ENCODE data around the gene TMEM273.
"Not testable (repeated sequence)": the region's sequence is repeated elsewhere in the genome, so short reads cannot be mapped to it uniquely, and the experiment has no call there.

The TMEM273 gene

DNA sequence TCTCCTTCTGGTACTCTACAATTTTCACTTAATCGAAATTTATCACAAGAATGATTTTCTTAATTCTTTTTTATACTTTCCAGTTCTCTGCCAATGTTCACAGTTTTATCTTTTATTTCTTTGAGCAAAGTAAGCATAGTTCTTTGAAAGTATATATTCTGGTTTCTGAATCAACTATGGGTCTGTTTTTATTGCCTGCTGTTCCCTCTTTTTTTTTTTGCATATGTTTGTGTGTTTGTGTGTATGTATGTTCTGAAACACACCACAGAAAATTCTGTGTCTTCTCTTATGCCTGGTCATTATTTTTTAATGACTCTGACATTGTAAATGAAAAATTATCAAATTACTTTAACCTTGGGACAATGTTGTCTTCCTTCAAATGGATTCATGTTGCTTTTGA, 15.9 kb upstream of the TMEM273 start:
- no peak for DNase-seq

DNA sequence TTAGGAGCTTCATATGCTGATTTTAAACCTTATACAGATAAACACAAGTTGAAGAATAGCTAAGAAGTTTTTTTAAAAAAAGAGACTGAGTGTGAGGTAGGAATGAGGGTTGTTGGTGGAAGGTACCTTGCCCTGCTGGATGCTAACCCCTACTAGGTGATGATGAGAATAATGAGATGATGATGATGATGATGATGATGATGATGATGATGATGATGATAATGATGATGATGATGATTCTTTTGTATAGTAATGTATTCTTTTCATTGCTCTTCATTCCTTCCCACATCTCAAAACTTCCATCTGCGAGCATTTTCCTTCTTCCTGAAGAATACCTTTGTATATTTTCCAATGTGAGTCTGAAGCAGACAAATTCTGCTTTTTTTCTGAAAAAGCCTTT, 14.1 kb upstream of the TMEM273 start:
- no peak for DNase-seq

DNA sequence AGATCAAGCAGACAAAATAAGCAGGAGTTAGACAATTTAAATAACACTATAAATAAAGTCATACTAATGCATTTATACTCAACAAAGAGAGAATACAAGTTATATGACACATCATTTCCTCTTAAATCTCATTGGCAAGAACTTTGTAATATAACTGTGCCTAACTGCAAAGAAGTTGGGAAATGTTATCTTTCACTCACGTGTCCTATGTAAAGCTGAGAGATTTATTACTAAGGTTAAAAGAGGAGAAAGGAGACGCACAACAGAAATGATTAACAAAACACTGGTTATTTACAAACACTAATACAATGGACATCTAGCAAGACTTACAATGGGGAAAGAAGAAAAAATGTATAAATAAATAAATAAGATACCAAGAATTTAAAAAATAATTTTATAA, 12.7 kb upstream of the TMEM273 start:
- no peak for DNase-seq

DNA sequence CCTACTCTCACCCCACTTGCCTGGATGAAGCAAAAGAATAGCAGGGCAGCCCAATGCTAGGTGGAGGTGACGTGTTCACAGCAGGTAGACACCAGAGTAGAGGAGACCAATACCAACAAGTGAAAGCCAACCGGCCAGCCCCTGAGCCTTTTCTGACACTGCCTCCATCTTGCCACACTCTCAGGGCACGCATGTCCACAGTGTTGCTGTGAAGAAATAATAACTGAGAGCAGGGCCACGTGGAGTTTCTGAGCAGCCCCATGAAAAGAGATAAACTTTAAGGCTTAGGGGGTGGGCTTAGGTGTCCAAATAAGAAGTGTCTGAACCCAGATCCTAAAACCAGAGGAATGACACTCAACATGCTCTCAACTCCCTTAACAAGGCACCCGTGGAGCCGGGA, 9.0 kb upstream of the TMEM273 start:
- no peak for DNase-seq

DNA sequence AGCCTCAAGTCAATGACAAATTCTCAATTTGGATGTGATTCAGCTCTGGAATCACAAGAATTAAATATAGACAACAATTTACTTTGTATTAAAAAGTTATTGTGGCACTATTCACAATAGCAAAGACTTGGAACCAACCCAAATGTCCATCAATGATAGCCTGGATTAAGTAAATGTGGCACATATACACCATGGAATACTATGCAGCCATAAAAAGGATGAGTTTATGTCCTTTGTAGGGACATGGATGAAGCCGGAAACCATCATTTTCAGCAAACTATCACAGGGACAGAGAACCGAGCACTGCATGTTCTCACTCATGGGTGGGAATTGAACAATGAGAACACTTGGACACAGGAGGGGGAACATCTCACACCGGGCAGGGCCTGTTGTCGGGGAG, 7.7 kb upstream of the TMEM273 start:
- not testable (repeated sequence) for DNase-seq

DNA sequence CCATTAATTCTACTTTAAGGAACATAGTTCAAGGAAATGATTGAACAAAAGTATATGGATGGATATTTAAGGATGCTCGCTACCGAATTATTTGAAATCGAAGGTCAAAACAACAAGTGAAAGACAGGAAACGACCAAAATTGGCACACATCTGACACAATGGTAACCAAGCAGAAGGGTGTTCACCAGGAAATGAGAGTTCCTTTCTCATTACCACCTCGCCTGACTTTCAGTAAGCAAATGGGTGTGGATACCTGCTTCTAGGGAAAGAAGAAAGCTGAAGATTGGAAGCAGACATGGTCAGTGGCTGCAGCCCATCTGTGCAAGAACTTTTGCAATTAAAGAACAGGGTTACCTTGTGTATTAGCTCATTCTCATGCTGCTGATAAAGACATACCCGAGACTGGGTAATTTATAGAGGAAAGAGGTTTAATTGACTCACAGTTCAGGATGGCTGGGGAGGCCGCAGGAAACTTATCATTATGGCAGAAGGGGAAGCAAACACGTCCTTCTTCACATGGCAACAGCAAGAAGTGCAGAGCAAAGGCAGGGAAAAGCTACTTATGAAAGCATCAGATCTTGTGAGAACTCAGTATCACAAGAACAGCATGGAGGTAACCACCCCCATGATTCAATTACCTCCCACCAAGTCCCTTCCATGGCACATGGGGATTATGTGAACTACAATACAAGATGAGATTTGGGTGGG, 6.2 kb upstream of the TMEM273 start:
- no peak for DNase-seq

DNA sequence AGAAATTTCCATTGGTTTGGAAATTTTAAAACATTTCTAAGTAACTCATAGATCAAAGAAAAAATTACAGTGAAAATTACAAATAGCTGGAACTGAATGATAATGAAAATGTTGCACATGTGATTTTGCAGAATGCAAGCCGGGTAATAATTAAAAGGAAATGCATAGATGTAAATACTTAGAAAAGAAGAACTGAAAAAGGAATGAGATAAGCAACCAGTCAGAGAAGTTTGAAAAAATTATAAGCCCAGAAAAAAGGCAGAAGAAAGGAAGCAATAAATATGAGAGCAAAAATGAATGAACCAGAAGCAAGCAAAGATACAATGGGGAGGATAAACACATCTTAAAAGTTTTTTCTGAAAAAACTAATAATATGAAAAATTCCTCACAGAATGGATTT, 3.2 kb upstream of the TMEM273 start:
- DNase-seq = no peak

DNA sequence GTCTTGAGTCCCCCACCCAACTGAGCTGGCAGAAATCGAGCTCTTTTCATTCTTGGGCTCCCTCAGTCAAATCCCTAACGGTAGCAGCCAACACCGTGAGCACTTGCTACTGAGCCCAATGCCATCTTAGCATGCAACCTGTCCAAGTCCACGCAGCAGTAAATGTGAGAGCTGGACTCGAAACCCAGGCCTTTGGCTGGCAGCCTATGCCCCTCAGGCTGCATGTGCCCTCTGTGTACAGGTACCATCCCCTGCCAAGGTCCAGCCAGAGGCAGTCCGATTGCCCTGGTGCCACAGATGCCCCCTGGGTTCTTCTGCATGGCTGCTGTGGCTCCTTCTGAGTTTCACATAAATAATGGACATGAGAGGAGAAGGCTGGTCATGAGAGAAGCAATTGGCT, 1.2 kb upstream of the TMEM273 start:
- no peak for DNase-seq

DNA sequence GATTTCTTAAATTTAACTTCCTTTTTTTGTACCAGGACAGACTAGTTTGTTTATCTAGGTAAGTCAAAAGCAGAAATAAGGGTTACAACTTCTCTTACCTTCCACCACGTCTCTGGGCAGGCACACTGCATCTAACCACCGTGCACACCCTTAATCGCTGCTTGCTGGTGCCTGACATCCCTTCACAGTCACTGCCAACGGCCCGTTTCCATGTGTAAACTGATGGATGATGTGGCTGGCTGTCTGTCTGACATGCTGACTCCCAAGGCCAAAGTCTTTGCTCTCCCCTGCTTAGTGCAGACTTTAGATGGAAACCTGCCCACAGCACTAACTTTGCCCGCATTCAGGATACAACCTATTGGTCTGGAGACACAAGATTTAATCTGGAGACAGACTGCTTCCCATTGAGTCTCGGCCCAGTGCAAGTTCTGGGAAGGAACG, 1.1 kb downstream of the TMEM273 start:
- peak; percentile 14 for DNase-seq

DNA sequence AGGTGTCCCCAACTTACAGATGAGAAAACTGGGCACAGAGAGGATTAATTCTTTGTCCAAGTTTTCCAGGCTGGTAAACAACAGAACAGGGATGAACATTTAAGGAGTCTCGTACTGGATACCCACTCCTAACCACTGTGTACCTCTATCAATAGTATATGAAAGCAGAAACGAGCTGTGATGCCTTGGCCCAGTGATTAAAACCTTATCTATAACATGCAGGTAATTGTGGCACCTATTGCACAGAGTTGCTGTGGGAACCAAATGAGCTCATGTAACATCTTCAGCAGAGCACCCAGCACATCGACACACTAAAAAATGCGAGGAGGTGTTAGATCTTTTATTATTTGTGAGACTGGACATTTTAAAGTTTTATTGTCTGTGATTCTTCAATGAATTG, 1.6 kb downstream of the TMEM273 start:
- no peak for DNase-seq

DNA sequence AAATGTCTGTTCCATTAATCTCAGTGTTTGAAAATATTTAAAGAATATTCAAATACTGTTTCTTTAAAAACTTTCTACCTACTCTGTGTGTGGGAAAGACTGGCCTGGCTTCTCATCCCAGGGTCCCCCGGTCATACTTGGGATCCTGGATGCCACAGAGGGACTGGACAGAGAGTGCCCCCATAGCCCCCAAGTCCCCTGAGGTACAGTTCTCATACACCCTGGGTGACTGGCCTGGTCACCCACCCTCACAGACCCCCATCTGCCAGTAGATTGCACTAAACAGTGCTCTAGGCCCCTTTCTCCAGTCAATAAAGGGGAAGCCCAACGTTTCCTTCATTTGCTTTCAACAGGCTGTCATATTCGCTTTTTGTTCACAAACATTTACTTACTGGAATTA, 3.0 kb downstream of the TMEM273 start:
- no peak for DNase-seq

DNA sequence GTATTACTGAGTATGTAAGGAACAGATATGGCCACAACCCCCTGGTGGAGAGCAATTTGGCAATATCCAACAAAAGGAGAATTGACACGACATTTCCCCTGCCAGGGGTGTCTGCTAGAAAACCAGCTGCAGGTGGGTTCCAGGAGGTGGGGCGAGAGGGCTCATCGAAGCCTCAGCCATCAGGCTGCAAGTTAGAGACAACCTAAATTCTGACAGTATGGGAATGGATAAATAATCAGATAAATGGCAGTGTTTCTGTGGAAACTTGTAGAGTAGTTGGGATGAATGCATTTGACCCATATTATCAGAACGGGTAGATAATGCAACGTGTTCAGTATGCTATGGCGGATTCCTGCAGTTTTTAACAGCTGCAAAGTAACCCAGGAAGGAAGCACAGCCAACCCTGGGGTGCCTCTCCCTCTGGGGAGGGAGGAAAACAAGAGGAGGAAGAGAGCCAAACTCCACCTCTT, 3.5 kb downstream of the TMEM273 start:
- DNase-seq = peak; percentile 6

DNA sequence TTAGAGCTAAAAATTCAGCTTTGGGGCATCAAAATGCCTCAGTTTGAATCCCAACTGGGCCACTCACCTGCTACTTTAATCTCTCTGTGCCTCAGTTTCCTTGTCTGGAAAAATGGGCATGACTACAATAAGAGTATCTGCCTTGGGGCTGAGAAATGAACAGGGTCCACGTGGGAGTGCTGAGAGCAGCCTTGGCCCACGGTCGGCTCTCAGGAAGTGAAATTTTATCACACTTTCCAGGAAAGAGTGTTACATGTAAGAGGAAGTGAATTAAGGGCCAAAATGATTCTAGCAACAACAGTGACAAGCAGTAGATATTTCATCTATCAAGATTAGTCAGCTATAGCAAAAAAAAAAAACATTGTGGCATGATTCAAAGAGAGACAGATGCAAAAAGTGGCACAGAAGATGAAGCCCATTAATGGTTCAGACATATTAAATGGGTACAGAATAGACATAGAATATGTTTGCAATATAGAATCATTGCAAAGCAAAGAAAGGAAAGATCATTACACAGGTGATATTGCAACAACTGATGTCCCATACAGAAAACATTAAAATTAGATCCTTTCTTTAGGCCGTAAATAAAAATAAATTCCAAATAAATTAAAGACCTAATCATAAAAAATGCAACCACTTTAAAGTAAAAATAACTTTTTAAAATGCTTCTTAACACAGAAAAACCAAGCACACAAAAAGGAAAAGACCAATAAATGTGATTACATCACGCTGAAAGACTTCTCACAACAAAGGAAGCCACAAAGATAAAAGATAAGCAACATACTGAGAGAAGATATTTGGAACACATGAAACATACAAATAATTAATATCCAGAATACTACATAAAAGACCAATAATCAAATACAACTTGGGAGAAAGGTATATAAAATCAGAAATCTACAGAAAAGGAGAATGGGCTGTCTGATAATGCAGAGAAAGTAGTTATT, 4.3 kb downstream of the TMEM273 start:
- no peak for DNase-seq

DNA sequence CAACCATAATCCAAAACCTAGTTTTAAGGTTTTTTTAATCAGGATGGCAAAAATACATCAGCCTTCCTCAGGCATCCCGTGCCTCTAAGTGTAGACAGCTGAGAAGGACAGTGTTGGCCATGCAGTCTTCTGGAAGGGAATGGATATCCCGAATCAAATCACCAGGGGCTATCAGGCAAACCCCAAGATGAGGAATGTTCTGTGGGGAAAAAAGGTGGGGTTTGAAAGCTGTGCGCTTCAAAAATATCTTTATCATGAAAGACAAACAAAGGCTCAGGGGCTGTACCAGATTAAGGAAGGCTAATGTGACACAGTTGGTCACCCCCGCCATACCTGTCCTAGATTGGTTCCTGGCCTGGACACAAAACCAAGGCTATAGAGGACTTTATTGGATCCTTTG, 5.4 kb downstream of the TMEM273 start:
- no peak for DNase-seq

DNA sequence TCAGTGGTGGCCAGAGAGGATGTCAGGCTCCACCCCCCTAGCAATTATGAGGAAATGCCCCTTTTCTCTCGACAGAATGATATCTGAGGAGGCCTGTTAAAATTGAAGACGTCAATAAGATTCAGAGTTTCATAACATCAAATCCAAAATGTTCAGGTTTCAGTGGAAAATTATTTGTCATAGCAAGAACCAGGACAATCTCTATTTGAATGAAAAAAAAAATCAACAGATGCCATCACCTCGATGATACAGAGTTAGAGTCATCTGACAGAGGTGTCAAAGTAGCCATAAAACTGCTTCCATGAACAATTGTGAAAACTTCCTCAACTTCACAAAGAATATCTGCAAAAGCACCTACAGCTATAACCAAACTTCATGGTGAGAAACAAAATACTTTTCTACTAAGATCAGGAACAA, 7.7 kb downstream of the TMEM273 start:
- no peak for DNase-seq

DNA sequence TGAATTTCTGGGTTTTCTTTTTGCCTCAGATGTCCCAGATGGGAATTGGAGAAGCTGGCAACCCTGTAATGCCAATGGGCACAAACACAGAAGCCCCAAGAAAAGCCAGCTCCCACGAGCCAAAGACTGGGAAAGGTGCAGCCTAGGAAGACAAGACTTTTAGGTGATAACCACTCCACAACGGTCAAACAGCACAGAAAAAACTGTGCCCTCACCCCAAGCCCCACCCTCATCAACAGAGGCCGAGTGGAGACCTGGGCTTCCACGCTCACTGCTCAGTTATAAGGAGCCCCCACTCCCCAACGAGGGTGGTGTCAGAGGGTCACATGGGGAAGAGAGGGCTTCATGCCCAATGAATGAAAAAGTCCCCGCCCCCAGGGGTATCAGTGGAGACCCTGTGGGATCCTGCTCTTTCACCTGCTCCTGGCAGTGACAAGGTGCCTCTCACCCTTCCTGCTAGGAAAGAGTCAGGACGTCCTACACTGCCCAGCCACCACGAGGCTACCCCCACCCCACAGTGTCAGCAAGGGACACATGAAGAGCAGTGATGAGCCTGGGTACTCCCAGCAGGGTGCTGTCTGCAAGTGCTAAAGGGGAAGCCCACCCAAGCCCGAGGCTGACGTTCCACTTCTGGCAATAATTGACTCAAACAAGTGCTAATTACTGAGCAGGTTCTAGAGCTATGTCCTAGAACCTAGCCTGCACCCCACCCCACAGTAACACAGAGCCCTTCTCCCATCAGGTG, 8.3 kb downstream of the TMEM273 start:
- DNase-seq = no peak

DNA sequence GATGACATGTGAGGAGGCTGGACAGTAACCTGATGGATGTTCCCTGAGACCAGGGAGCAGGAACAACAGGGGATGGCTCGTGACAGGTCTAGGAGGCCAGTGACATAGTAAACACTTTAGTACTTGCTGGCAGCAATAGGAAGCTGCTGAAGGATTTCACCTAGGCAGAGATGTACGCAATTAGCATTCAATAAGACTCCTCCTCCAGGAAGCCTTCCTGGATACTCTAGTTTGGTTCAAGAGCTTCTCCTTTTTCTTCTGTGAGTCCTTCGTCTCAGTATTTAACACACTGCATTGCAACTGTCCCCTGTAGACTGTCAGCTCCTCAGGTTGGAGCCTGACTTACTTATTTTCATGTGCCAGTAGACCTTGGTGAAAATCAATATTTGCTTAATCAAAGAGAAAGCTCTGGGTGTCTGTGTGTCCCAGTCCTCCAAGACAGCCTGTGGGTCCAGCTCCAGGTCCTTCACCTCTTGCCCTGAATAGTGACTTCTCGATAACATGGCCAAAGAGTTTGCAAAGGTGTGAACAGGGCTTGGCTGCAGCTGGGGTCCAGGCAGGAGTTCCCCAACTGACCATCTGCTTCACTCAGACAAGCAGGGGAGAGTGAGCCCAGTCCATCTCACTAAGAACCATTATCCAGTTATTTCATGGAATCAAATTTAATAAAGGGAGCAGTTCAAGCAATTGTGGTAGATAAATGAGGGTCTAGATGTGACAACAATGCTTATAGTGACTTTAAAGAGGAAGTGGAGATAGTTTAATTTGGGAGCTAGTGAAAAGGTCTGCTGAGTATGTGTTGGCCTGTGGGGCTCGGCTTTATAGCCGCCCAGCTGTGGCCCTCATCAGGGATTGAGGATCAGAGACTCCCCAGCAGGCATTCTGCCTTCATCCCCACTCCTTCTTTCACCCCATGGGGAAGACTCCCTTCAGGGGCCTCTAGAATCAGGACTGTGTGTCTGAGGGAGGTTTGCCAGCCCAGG, 9.4 kb downstream of the TMEM273 start:
- no peak for DNase-seq

DNA sequence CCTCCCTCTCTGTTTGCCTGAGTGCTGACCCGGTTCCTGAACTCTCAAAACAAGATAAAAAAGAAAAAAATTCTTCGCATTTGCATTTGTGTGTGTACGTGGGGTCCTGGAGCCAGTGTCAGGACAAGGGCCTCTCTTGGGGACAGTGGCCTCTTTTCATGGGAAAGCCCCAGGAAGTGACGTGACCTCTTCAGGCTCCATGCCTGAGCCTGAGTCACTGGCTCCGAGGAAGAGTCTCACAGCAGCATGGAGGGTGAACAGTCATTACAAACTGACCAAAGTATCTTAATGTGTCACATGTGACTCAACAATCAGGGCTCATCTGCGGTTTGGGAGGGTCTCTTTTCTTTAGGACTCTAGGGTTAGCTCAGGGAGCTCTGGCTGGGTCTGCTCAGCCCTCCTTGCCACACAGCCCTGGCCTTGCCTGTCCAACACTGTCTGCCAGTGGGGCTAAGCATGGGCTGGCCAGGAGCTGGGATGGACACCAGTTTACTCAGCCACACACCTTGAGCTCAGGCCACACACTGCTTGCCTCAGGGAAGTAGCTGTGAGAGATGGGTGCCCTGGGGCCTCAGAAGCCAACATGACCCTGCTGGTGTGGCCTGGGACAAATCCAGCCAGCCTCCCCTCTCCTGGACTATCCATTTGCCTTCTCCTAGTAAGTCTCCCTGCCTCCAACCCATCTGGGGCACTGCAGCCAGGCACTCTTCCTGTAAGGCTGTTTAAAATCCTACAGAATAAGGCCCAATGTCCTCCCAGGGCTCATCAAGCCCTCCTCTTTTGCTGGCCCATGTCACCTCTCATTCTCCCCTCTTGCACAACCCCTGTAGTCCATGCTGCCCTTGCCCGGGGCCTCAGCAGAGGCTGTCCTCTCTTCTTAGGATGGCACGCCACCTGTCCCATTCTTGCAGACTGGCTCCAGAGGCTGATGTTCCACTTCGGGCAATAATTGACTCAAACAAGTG, 10.5 kb downstream of the TMEM273 start:
- DNase-seq = no peak

DNA sequence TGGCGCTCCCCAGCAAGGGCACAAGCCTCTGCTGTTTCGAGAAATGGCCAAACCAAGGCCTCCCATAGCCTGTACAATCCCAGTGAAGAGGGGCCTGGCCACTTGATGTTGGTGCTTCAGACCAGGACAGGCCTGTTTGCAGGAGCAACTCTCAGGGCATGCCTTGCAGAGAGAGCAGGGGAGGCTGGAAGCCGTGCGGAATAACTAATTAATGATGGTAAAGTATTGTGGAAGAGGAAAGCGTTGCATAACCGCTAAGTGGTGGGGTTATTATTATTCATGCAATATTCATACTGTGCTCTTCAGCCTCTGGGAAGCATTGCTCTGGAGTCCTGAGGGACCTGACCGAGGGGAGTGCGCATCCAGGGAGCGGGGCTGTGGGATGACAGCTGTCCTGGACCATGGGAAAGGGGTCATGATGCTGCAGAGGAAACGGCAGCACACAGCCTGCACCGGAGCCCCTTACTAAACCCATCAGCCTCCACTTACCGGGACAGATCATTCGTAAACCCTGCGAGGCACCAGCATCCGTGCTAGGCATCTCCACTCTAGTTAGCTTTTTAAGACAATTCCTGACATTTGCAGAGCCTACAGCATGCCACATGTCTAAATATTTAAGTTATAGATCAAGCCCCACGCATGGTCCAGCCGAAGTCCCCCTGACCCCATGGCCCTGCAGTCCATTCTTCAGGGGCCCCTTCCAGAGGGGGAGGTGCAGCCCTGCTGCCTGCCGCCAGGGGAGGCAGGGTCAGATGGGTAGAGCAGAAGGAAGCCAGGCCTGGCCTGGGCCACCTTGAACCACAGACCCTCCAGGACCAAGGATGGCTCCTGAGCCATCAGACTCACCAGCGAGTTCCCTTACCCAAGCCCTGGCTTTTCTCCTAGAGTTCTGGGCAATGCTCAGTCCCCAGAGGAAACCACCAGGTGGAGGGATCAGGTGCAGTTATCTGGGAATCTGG, 11.6 kb downstream of the TMEM273 start:
- no peak for DNase-seq

Measured in activated T-cell treated with anti-CD3 and anti-CD28 coated beads, Interleukin-2, amount 50 U/mL, for 1 hour (primary cell).